ENCODE data around the gene AP2A2. TPM values are rescaled to one million over a fixed set of nuclear protein-coding genes. Genes with fewer than 3 reads are reported as not detected.

Gene AP2A2
- total and polyA plus RNA-seq, 2 of the 4 experiments (the other 2 are of a cell fraction), result 19.9 to 49.0 TPM

DNA sequence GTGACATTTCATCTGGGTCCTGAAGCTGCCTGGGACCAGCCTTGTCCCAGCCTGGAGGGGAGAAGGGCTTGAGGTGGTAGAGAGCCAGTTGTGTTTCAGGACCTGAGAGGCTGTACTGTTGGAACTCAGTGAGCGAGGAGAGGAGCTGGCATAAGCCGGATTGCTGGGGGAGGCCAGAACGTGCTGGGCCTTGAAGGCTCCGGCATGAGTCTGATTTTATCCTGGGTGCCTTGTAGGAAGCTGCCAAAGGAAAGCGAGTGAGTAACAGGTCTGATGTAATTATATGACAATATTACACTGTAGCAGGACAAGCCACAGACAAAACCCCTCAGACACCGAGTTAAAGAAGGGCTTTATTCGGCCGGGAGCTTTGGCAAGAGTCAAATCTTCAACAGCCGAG lies 17.2 kb downstream of the AP2A2 start:
- peak overlapping the region; percentile 76 for H2BK120ac ChIP-seq (ENCODE audit: low read depth, low read length)
- DNase-seq (peak; percentile 71), ATAC-seq (ENCODE audit: low read depth) (peak; percentile 72)
- H3K79me1 ChIP-seq (ENCODE audit: low read depth in 1 of 2, low read length in 2 of 2), result peaks cover 12 to 66% of the 10 kb centered on the region in 2 experiments; a peak in 3 of 4 replicates
- dilution Hi-C loops (cut with HindIII; ENCODE audit: low sequenced_read_pairs, unreplicated experiment), result no loop called here
- ChIA-PET POLR2A (ENCODE audit: unreplicated experiment) (no interaction called here), CTCF (no interaction called here)
- H4K8ac ChIP-seq (ENCODE audit: low read depth in 2 of 2, low read length in 2 of 2), result peak overlapping the region; percentile 33 to 61
- H2BK20ac ChIP-seq (ENCODE audit: low read depth, low read length), result peak overlapping the region; percentile 59; the same call in 1 of the 2 replicates
- in situ Hi-C loops (cut with MboI; ENCODE audit: low sequenced_read_pairs), result no loop called here
- H3K36me3 ChIP-seq (ENCODE audit: control insufficient read depth, insufficient read depth, low read length), result peaks cover 7% of the 10 kb centered on the region
- peak overlapping the region; percentile 43 for H2BK5ac ChIP-seq (ENCODE audit: low read depth, low read length, poor library complexity, severe bottlenecking)
- 80% methylated on average over 1 of the region's 9 CpGs; no CpG with 5 or more reads in 1 of the 2 experiments for WGBS, 2 experiments (ENCODE audit: extremely low coverage in 2 of 2, insufficient read length in 1 of 2)
- peak overlapping the region; percentile 84 for H3K9ac ChIP-seq (ENCODE audit: low read depth, low read length)
- peak overlapping the region; percentile 87 for H3K4ac ChIP-seq (ENCODE audit: low read depth, low read length)
- no peak overlapping the region for H2AK9ac ChIP-seq (replicated peaks; ENCODE audit: low read depth, low read length, poor library complexity)
- no peaks in the 10 kb centered on the region for H3K9me3 ChIP-seq (ENCODE audit: control insufficient read depth, insufficient read depth, low read length)
- H3K4me1 ChIP-seq (ENCODE audit: control insufficient read depth, insufficient read depth, low read length), result peaks cover 15% of the 10 kb centered on the region
- no TSS peak for BruUV-seq (replicated peaks)
- peak overlapping the region; percentile 93 for H4K91ac ChIP-seq (ENCODE audit: insufficient read depth, low read depth, low read length)
- no peak overlapping the region for H3K4me3 ChIP-seq (ENCODE audit: insufficient read depth, low read depth, low read length)
- peak overlapping the region; percentile 74; the same call in 1 of the 2 replicates for H2AK5ac ChIP-seq (ENCODE audit: low read depth, low read length)
- H3K23ac ChIP-seq (ENCODE audit: low read depth, low read length), result peak overlapping the region; percentile 95; the same call in 1 of the 2 replicates
- peaks cover 48% of the 10 kb centered on the region for H4K20me1 ChIP-seq (ENCODE audit: insufficient read depth, low read length)
- peak overlapping the region; percentile 51; the same call in 1 of the 3 replicates for H2BK15ac ChIP-seq (ENCODE audit: low read depth, low read length)
- H3K27ac ChIP-seq (ENCODE audit: insufficient read depth, low read length), result peak overlapping the region; percentile 92
- intact Hi-C loops (cut with micrococcal nuclease), result no loop called here
- peak overlapping the region; percentile 27; the same call in 1 of the 2 replicates for H3K18ac ChIP-seq (ENCODE audit: low read depth, low read length)
- 0 out of 2 replicates have a peak, but pooled peaks have one; percentile 34 for TF ChIP-seq CEBPB (IDR thresholded peaks at IDR 0.05; ENCODE audit: low read depth, low read length)
- TF ChIP-seq RFX5 (IDR thresholded peaks at IDR 0.05; ENCODE audit: low read depth, low read length), result no peak
- H3K9me1 ChIP-seq (ENCODE audit: insufficient read depth, low read length), result peaks cover 13% of the 10 kb centered on the region
- H3K4me2 ChIP-seq (ENCODE audit: low read depth, low read length), result peak overlapping the region; percentile 23; the same call in 1 of the 2 replicates
- no peak overlapping the region for H2AFZ ChIP-seq (replicated peaks; ENCODE audit: low read length, poor library complexity)
- H4K5ac ChIP-seq (ENCODE audit: low read depth, low read length), result peak overlapping the region; percentile 65
- peak overlapping the region; percentile 64 for H3K14ac ChIP-seq (replicated peaks; ENCODE audit: low read depth, low read length)
- H3K56ac ChIP-seq (ENCODE audit: extremely low read depth, insufficient read depth, low read length), result peak overlapping the region; percentile 27; the same call in 1 of the 2 replicates
- no peaks in the 10 kb centered on the region for H3K27me3 ChIP-seq (ENCODE audit: control insufficient read depth, insufficient read depth, low read length)

Measured in IMR-90 (cell line).